Astrocyte of the spinal cord (primary cell): ENCODE results near the gene PREP.
"Not testable (repeated sequence)": the region's sequence is repeated elsewhere in the genome, so short reads cannot be mapped to it uniquely, and the experiment has no call there.

ENCODE experiments used
- DNase-seq: peaks from one replicate; pipeline ENCODE4 v3.0.0; 2011; ENCODE audit warnings: low read depth, low spot score
- H3K4me3 ChIP-seq: 2 replicates; pipeline ENCODE4 v1.5.1; 2011; ENCODE audit warnings: low read depth, mild to moderate bottlenecking, low read length, moderate library complexity
- in situ Hi-C: cut with HindIII; loops from 2 replicates; pipeline ENCODE4 v1.10.0; 2017; ENCODE audit warnings: low sequenced_read_pairs
- TF ChIP-seq, protein P1 (sequence below): IDR thresholded peaks from 2 replicates; pipeline ENCODE4 v1.5.1; 2012; ENCODE audit warnings: low read depth, mild to moderate bottlenecking, low read length, inconsistent platforms

Gene PREP

GRCh38 chr6:105253787-105254186 lies 149.1 kb downstream of the PREP start:
- no peak overlapping the region for H3K4me3 ChIP-seq
- TF ChIP-seq, protein P1, sequence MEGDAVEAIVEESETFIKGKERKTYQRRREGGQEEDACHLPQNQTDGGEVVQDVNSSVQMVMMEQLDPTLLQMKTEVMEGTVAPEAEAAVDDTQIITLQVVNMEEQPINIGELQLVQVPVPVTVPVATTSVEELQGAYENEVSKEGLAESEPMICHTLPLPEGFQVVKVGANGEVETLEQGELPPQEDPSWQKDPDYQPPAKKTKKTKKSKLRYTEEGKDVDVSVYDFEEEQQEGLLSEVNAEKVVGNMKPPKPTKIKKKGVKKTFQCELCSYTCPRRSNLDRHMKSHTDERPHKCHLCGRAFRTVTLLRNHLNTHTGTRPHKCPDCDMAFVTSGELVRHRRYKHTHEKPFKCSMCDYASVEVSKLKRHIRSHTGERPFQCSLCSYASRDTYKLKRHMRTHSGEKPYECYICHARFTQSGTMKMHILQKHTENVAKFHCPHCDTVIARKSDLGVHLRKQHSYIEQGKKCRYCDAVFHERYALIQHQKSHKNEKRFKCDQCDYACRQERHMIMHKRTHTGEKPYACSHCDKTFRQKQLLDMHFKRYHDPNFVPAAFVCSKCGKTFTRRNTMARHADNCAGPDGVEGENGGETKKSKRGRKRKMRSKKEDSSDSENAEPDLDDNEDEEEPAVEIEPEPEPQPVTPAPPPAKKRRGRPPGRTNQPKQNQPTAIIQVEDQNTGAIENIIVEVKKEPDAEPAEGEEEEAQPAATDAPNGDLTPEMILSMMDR: no peak
- DNase-seq: no peak
- in situ Hi-C loops: no loop called here

- H3K4me3 ChIP-seq: no peak overlapping the region
- no peak for DNase-seq
- in situ Hi-C loops: no loop called here
- TF ChIP-seq, protein P1: no peak
These were observed 151.2 kb downstream of the PREP start for GRCh38 chr6:105251689-105252088.

- TF ChIP-seq, protein P1: no peak
- DNase-seq: no peak
- in situ Hi-C loops: no loop called here
- H3K4me3 ChIP-seq: no peak overlapping the region
These were observed 152.3 kb downstream of the PREP start for GRCh38 chr6:105250533-105250932.

GRCh38 chr6:105243487-105243886 lies 159.4 kb downstream of the PREP start:
- TF ChIP-seq, protein P1: no peak
- DNase-seq: no peak
- in situ Hi-C loops: no loop called here
- H3K4me3 ChIP-seq: no peak overlapping the region

- H3K4me3 ChIP-seq: no peak overlapping the region
- no peak for DNase-seq
- in situ Hi-C loops: no loop called here
- TF ChIP-seq, protein P1: no peak
These were observed 167.7 kb downstream of the PREP start for GRCh38 chr6:105235155-105235554.

DNA sequence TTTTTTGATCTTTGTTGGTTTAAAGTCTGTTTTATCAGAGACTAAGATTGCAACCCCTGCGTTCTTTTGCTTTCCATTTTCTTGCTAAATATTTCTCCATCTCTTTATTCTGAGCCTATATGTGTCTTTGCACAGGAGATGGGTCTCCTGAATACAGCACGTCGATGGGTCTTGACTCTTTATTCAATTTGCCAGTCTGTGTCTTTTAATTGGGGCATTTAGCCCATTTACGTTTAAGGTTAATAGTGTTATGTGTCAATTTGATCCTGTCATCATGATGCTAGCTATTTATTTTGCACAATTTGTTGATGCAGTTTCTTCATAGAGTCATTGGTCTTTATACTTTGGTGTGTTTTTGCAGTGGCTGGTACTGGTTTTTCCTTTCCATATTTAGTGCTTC lies 171.1 kb downstream of the PREP start:
- DNase-seq, H3K4me3 ChIP-seq, in situ Hi-C loops: not testable (repeated sequence)
